Measurements from ENCODE around the gene DLGAP4.

DLGAP4 gene

GRCh38 chr20:36310215-36310981, 4.3 kb downstream of the DLGAP4 start:
- no peak for DNase-seq

- no peak for DNase-seq
Observed at GRCh38 chr20:36311141-36311853, 5.2 kb downstream of the DLGAP4 start.

GRCh38 chr20:36311854-36312723, 6.0 kb downstream of the DLGAP4 start:
- DNase-seq = no peak

GRCh38 chr20:36312724-36313441, 6.7 kb downstream of the DLGAP4 start:
- no peak for DNase-seq

GRCh38 chr20:36313476-36313875, 7.3 kb downstream of the DLGAP4 start:
- no peak for DNase-seq

- DNase-seq = no peak
Observed at GRCh38 chr20:36313926-36314325, 7.8 kb downstream of the DLGAP4 start.

GRCh38 chr20:36314734-36315544, 8.8 kb downstream of the DLGAP4 start:
- DNase-seq = no peak

- DNase-seq = no peak
Observed at GRCh38 chr20:36315545-36316351, 9.6 kb downstream of the DLGAP4 start.

GRCh38 chr20:36317675-36318074, 11.5 kb downstream of the DLGAP4 start:
- DNase-seq = no peak

GRCh38 chr20:36318166-36318565, 12.0 kb downstream of the DLGAP4 start:
- DNase-seq = no peak

- DNase-seq = no peak
Observed at GRCh38 chr20:36319356-36320260, 13.5 kb downstream of the DLGAP4 start.

- no peak for DNase-seq
Observed at GRCh38 chr20:36320261-36320897, 14.2 kb downstream of the DLGAP4 start.

- DNase-seq = no peak
Observed at GRCh38 chr20:36320898-36321695, 15.0 kb downstream of the DLGAP4 start.

- DNase-seq = no peak
Observed at GRCh38 chr20:36322131-36322530, 16.0 kb downstream of the DLGAP4 start.

GRCh38 chr20:36330091-36330490, 24.0 kb downstream of the DLGAP4 start:
- no peak for DNase-seq

- DNase-seq = no peak
Observed at GRCh38 chr20:36331209-36331608, 25.1 kb downstream of the DLGAP4 start.

- DNase-seq = no peak
Observed at GRCh38 chr20:36333841-36334240, 27.7 kb downstream of the DLGAP4 start.
